Measurements from ENCODE around the gene SLC47A2. TPM values are rescaled to one million over a fixed set of nuclear protein-coding genes. Genes with fewer than 3 reads are reported as not detected.

Gene SLC47A2
- total and polyA plus RNA-seq, 2 of the 13 experiments (the other 11 are each of a cell fraction or from before 2014, with no cell fraction given) = 0.04 TPM; not detected in 1

DNA sequence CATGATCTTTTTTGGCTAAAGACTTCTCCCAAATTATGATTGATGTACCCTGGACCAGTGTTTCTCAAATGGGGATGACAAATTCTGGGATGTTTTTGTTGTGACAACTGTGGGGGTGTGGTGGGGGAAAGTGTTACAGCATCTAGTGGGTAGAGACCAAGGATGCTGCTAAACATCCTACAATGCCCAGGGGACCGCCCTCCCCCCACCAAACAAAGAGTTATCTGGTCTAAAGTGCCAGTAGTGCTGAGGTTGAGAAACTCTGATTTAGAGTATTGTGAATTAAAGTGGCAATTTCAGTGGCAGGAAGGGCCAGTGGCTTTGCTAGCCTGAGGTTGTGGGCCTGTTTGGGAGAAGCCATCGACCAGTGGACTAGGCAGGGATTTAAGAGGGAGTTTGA is 33.3 kb downstream of the SLC47A2 start:
- DNase-seq (ENCODE audit: low spot score) (no peak), ATAC-seq (no peak), FAIRE-seq (no peak)
- H3K27ac ChIP-seq (ENCODE audit: extremely low read length, insufficient read depth, low read length) = no peak overlapping the region
- no peaks in the 10 kb centered on the region for H4K20me1 ChIP-seq (ENCODE audit: insufficient read depth, low read length)
- H3K9me3 ChIP-seq (ENCODE audit: low read length) = no peaks in the 10 kb centered on the region
- no peak overlapping the region for H3K4me3 ChIP-seq (replicated peaks in 1 of 3; ENCODE audit: insufficient read depth in 1 of 3, low read depth in 2 of 3, low read length in 3 of 3)
- in situ Hi-C loops (cut with HindIII; ENCODE audit: extremely low pct_ligation_motif_present, low pct_unique_long_range_greater_than_20kb) (no loop called here), intact Hi-C loops (cut with micrococcal nuclease; ENCODE audit: unreplicated experiment) (no loop called here)
- no peak overlapping the region for H2AFZ ChIP-seq (ENCODE audit: low read length)
- no TSS peak for BruUV-seq (replicated peaks)
- no peaks in the 10 kb centered on the region; a peak in 1 of 5 replicates for H3K36me3 ChIP-seq (replicated peaks in 1 of 2; ENCODE audit: control insufficient read depth in 1 of 2, insufficient read depth in 2 of 2, low read length in 2 of 2)
- CTCF ChIA-PET (ENCODE audit: low intra/inter-chr PET ratio, low total read pairs) = no interaction called here
- no peaks in the 10 kb centered on the region for H3K79me2 ChIP-seq (ENCODE audit: insufficient read depth, low read length)
- H3K9ac ChIP-seq (ENCODE audit: insufficient read depth, low read depth, low read length) = no peak overlapping the region
- 100% methylated on average over 2 of the region's 2 CpGs for WGBS (ENCODE audit: low lambda C conversion rate)
- no peaks in the 10 kb centered on the region; a peak in 1 of 5 replicates for H3K27me3 ChIP-seq (ENCODE audit: control insufficient read depth in 1 of 2, insufficient read depth in 2 of 2, low read length in 2 of 2)
- POLR2A ChIA-PET = interaction anchor here (1.2 kb wide), 1 partner anchor 35 kb away, joined by 4 read pairs; the partner anchor contains the start of gene ALDH3A2
- H3K4me1 ChIP-seq (ENCODE audit: insufficient read depth, low read length) = peaks cover 12% of the 10 kb centered on the region; the same call in 1 of the 2 replicates
- no peak overlapping the region for H3K4me2 ChIP-seq (ENCODE audit: low read depth, low read length)
- TF ChIP-seq, protein P1, sequence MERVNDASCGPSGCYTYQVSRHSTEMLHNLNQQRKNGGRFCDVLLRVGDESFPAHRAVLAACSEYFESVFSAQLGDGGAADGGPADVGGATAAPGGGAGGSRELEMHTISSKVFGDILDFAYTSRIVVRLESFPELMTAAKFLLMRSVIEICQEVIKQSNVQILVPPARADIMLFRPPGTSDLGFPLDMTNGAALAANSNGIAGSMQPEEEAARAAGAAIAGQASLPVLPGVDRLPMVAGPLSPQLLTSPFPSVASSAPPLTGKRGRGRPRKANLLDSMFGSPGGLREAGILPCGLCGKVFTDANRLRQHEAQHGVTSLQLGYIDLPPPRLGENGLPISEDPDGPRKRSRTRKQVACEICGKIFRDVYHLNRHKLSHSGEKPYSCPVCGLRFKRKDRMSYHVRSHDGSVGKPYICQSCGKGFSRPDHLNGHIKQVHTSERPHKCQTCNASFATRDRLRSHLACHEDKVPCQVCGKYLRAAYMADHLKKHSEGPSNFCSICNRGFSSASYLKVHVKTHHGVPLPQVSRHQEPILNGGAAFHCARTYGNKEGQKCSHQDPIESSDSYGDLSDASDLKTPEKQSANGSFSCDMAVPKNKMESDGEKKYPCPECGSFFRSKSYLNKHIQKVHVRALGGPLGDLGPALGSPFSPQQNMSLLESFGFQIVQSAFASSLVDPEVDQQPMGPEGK (CRISPR knock-in tag; IDR thresholded peaks at IDR 0.05) = no peak
- TF ChIP-seq SP5 (CRISPR knock-in tag; IDR thresholded peaks at IDR 0.05; ENCODE audit: borderline replicate concordance, low read depth) (no peak), WIZ (CRISPR knock-in tag; IDR thresholded peaks at IDR 0.05) (no peak), HHEX (CRISPR knock-in tag; IDR thresholded peaks at IDR 0.05) (no peak), ZNF224 (CRISPR knock-in tag; IDR thresholded peaks at IDR 0.05) (no peak), CHD4 (IDR thresholded peaks at IDR 0.05; ENCODE audit: borderline replicate concordance, low read length) (no peak)
- TF ChIP-seq, protein P2, sequence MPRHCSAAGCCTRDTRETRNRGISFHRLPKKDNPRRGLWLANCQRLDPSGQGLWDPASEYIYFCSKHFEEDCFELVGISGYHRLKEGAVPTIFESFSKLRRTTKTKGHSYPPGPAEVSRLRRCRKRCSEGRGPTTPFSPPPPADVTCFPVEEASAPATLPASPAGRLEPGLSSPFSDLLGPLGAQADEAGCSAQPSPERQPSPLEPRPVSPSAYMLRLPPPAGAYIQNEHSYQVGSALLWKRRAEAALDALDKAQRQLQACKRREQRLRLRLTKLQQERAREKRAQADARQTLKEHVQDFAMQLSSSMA (CRISPR knock-in tag; IDR thresholded peaks at IDR 0.05) = no peak
